HG03520 (cell line): ENCODE results near the gene PGBD5.

Experiments used
- ATAC-seq: cut with Tn5 transposase; IDR thresholded peaks from one replicate; pipeline ENCODE4 v1.9.1; 2021; ENCODE audit warnings: mild to moderate bottlenecking, moderate library complexity; ENCODE audit not compliant: unreplicated experiment

The PGBD5 gene

DNA sequence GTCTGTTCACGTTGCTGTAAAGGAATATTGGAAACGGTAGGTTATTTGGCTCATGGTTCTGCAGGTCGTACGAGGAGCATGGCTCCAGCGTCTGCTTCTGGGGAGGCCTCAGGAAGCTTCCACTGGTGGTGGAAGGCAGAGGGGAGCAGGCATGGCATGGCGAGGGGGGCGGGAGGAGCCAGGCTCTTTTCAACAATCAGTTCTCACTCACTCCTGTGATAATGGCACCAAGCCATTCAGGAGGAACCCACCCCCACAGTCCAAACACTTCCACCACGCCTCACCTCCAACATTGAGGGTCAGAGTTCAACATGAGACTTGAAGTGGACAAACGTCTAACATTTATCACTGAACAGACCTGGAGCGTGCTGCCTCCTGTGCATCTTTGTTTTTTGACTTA, 141.2 kb downstream of the PGBD5 start:
- no peak for ATAC-seq

DNA sequence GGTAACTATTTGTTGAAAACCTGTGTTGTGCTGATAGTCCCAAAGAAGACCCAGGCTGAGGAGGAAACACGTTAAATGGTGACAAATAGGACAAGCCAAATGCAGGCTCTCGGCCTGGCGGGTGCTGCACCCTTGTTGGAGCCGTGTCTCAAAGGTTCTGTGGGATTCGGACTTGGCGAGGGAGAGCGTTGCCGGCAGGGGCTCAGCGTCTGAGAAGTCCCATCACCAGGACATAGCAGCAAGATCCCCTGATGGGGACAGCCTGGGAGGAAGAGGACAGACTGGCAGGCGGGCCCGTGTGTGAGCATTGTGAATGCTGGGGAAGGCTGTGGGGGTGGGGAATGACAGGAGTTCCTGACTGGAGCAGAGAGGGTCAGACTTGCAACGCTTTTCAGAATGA, 142.5 kb downstream of the PGBD5 start:
- no peak for ATAC-seq

DNA sequence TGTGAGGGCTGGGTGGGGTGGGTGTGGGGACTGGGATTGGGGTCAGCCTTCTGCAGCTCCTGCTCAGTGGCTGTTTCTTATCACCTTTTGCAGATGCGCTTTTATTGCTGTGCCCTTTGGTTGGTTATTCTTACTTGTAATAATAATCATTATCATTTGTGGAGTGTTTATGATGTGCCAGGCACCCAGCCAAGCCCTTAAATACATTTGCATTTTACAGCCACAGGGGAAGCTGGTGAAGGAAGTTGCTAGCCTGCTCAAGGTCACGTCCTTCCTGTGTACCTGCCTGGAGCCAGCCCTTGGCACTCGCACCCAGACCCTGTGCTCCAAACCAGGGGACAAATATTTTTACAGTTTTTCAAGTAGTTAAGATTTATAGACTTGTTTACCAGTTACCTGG, 144.0 kb downstream of the PGBD5 start:
- ATAC-seq: no peak

GRCh38 chr1:230281556-230281955, 144.6 kb downstream of the PGBD5 start:
- no peak for ATAC-seq

- ATAC-seq: no peak
Measured at GRCh38 chr1:230280906-230281413, 145.2 kb downstream of the PGBD5 start.

GRCh38 chr1:230280054-230280795, 145.9 kb downstream of the PGBD5 start:
- ATAC-seq: no peak

DNA sequence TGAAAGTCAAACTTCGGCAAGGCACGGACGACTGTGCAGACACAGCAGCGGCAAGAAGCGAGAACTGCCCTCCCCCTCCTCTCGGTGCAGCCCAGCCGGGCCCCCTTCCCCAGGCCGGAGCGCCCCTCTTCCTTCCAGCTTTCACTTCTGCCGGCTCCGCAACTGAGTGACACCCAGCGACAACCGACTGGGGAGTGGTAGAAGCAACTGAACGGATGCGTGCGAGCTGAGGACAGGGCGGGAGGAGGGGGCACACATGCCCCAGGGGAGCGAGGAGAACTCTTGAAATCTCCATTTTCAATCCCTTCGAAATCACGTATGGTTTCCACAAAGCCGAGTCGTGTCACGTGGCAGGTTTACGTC, 146.6 kb downstream of the PGBD5 start:
- ATAC-seq: no peak

- ATAC-seq: no peak
Measured at GRCh38 chr1:230278871-230279582, 147.1 kb downstream of the PGBD5 start.

DNA sequence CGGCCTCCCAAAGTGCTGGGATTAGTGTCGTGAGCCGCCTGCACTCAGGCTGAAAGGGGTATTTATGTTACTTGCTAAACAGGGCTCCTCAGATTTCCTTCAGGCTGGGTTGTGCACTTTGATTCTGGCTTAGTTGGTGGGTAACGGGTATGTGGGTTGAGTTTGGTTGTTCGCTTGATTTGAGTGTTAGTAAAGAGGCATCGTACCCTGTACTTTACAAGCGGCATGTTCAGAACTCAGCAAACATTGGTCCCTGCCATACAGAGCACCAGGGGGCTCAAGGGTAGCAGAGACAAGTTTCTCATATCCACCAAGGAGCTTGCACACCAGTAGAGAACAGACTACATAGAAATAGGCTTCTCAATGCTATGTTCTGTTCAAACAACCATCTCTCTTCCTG, 147.8 kb downstream of the PGBD5 start:
- ATAC-seq: no peak

DNA sequence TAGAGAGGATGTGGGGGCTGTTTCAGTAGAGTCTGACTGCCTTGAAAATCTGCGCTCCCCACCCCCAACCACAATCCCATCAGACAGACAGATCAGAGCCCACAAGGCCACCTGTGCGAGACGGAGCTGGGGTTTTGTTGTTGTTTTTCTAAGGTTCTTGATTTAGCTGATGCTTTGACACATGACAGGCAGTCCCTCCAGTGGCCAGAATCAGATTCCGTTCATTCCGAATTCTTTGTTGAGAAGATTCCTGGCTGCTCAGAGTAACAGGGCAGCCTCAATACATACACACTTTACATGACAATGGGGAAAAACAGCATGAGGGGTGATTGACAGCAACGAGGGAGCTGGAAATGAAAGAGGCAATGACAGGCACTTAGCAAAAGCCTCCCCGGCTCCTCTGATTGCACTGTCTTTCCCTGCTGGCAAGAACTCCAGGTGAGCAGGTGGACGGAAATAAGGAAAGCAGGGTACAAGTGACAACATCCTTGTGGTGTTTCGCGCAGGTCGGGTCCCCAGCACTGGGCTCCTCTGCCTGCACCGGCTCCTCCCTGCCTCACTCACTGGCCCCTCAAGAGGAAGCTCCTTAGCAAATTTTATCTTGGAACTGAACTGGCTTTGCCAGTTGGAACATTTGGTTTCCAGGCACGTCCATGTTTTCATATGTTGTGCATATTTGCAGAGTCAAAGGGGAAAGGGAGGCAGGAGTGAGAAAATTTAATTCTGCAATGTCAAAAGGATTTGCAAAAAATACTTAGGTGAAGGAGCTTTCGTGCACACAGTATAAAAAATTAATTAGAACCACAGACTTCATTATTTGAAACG, 148.7 kb downstream of the PGBD5 start:
- ATAC-seq: no peak

- ATAC-seq: no peak
Measured at GRCh38 chr1:230276401-230276800, 149.7 kb downstream of the PGBD5 start.

DNA sequence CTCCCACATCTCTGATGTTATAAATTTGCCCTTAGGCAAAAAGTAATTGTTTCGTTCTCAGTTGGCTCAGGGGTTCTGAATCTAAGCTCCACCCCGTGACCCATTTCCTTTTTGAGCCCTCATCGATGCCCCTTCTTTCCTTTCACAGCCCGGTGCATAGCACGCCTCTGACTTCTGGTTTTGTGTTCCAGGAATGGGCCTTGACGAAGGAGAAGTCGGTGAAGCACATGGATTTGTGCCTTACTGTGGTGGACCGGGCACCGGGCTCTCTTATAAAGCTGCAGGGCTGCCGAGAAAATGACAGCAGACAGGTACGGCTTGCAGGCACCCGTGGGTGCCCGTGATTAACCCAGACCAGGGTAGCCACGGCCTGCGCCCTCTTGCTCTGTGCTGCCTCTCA, 151.9 kb downstream of the PGBD5 start:
- no peak for ATAC-seq

GRCh38 chr1:230273141-230273710, 152.9 kb downstream of the PGBD5 start:
- ATAC-seq: no peak

DNA sequence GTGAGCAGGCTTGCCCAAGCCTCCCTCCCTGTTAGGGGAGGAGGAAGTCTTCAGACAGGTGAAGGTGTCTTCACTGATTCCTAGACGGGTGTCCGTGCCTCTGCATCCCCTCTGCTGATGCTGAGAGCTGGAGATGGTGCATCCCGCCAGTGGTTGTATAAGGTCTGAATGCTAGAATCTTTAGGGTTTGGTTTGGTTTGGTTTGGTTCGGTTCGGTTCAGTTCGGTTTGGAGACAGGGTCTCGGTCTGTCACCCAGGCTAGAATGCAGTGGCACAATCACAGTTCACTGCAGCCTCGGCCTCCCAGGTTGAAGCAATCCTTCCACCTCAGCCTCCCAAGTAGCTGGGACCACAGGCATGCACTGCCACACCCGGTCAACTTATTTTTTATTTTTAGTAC, 153.6 kb downstream of the PGBD5 start:
- ATAC-seq: no peak

DNA sequence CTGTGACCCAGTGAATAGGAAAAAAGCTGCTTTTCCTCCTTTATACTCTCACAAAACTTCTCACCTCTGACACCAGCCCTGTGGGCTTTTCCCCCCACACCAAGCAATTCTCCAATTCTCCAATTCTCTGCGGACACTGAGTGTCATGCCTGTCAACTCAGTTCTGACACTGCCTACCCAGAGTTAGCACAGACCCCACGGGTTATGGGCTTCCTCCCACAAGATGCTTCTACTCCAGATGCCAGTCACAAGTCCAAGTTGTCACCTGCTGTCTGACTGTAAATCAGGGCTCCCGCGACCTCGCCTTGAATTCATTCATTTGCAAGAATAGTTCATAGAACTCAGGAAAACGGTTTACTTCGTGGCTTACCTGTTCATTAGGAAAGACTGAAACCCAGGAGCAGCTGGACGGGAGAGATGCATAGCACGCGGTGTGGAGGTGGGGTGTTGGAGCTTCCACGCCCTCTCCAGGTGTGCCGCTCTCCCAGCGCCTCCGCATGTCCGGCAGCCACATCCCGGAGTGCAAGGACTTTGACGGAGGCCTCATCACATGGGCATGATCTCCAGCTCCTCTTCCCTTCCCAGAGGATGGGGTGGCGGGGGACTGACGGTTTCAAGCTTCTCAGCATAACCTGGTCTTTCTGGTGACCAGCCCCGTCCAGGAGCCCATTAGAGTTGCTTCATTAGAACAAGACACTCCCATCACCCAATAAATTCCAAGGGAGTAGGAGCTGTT, 154.7 kb downstream of the PGBD5 start:
- no peak for ATAC-seq

DNA sequence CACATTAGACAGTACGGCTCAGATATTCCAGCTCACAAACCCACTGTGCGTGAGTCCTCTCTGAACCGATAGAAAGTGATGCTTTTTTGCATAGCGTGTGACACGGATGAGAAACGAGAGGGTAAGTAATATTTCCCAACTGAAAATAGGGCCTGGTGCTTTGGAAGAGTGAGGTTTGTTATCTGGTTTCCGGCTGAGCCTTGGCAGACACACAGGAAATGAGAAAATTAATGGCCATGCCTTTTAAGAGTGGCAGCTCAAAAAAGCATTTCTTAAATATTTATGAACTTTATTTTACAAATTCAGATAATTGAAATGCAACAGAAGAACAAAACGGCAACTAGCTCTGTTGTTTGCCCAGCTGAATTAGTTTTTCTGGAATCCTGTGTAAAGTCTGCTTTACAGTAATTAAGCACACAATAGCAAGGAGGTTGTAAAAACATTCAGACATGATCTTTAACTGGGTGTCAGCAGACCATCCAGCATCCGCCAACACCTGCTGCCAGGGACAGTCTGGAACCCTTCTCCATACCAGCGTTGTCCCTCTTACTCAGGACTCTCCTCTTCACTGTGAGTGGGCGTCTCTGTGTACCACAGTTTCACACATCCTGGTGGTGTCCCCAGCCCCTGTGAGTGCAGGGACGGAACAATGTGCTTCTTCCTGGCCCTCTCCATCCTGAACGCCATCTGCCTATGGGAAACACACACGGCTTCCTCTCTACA, 155.4 kb downstream of the PGBD5 start:
- no peak for ATAC-seq

DNA sequence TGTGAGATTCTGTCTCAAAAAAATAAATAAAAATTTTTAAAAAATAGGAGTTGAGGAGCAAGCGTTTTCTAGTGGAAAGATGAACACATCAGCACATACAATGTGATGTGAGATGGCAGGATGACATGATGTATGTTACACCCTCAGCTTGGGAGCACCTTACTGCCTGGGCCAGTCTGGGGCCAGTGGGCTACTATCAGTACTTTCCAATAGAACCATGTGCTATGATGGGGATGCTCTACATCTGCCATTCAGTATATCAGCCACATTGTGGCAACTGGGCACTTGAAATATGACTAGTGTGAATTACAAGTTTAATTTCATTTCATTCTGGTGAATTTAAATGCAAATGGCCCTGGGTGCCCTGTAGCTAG, 156.0 kb downstream of the PGBD5 start:
- ATAC-seq: no peak

GRCh38 chr1:230268371-230269170, 157.6 kb downstream of the PGBD5 start:
- no peak for ATAC-seq
